GM12873 (cell line): Measurements from ENCODE around the gene CAPN15.

Source experiments
- TF ChIP-seq, protein P1 (sequence below): IDR thresholded peaks from 2 replicates; pipeline ENCODE4 v1.5.1; 2012; ENCODE audit warnings: low read depth, mild to moderate bottlenecking, moderate library complexity, low read length, control low read depth; ENCODE audit not compliant: insufficient read depth; ENCODE audit errors: missing control alignments

CAPN15 gene

DNA sequence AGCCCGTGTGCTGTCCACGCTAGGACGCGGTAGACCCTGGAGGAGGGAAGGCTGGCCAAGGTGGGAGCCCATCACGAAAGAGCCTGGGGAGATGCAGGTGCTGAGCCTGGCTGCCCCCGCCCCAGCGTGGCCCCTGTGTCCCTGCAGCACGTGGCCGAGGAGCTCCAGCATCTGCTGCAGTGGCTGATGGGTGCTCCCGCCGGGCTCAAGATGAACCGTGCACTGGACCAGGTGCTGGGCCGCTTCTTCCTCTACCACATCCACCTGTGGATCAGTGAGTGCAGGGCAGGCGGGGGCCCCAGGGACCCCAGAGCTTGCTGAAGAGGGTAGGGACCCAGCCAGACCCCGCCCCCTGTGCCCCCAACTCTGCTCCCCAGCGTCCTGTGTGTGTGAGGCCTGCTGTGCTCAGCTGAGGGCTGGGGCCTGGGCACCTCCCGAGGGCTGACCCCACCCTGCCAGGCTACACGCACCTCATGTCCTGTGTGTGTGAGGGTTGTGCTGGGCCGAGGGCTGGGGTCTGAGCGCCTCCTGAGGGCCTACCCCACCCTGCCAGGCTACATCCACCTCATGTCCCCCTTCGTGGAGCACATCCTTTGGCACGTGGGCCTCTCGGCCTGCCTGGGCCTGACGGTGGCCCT lies 50.8 kb downstream of the CAPN15 start:
- TF ChIP-seq, protein P1, sequence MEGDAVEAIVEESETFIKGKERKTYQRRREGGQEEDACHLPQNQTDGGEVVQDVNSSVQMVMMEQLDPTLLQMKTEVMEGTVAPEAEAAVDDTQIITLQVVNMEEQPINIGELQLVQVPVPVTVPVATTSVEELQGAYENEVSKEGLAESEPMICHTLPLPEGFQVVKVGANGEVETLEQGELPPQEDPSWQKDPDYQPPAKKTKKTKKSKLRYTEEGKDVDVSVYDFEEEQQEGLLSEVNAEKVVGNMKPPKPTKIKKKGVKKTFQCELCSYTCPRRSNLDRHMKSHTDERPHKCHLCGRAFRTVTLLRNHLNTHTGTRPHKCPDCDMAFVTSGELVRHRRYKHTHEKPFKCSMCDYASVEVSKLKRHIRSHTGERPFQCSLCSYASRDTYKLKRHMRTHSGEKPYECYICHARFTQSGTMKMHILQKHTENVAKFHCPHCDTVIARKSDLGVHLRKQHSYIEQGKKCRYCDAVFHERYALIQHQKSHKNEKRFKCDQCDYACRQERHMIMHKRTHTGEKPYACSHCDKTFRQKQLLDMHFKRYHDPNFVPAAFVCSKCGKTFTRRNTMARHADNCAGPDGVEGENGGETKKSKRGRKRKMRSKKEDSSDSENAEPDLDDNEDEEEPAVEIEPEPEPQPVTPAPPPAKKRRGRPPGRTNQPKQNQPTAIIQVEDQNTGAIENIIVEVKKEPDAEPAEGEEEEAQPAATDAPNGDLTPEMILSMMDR, result no peak

- TF ChIP-seq, protein P1, result peak; percentile 94
These were observed 51.4 kb downstream of the CAPN15 start for GRCh38 chr16:578870-579405.

DNA sequence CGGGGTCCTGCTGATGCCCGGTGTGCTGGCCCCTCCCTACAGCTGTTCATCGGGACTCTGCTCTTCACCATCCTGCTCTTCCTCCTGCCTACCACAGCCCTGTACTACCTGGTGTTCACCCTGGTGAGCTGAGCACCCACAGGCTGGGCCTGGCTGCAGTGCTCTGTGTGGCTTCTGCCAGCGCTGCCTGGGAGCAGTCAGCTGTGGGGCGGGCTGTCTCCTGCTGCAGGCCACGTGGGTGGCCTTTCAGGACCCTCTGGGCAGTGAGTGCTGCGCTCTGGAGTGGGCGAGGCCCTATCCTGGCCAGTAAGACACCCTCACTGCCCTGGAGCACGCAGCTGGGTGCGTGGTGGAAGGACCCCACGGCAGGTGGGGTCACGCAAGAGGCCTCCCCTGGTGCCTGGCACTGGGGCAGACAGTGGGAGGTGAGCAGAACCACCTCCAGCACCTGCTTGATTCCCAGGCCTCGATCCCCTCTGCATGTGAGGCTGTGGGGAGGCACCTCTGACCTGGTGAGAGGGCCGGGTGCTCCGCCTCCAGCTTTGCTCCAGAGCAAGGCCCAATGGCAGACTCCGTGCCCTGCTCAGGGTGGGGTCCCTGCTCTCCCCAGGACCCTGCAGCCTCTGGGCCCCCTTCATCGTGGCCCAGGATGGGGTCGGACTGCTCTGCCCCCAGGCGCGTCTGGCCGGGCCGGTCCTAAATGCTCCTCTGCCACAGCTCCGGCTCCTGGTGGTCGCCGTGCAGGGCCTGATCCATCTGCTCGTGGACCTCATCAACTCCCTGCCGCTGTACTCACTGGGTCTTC lies 52.8 kb downstream of the CAPN15 start:
- TF ChIP-seq, protein P1, result no peak

DNA sequence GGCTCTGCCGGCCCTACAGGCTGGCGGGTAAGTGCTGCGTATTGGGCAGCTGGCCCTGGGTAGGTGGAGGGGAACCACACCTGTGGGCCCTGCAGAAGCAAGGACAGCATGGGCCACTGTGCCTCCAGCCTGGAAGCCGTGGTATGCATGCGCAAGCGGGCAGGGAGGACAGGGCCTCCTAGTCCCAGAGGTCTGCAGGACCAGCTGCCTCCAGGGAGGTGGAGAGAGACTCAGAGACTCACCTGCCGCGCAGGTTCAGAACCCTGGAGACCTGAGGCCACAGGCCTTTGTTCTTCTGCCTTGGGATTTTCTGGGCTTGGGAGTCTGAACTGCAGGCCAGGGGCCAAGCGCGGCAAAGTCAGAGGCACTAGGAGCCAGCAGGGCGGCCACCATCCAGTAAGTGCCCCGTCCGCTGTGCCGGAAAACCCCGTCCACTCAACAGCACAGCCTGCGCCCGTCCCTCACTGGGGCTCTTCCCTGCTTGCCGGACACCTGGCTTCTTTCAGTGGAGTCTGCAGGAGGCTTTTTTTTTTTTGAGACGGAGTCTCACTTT lies 53.5 kb downstream of the CAPN15 start:
- TF ChIP-seq, protein P1, result no peak

DNA sequence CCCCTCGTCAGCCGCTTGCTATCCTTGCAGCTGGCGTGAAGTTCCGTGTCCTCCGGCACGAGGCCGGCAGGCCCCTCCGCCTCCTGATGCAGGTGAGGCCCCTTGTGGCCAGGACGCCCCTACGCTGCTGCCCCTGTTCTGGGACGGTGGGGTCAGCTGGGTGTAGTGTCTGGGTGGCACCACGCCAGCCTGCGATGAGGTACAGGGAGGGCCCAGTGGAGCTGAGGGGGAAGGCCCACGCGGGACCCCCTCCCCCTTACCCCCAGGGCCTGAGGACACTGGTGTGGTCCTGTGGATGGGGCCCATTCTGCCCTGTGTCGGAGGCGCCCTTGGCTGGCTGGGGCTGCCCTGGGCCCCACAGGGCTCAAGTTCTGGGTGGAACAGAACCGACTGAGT lies 54.7 kb downstream of the CAPN15 start:
- TF ChIP-seq, protein P1, result no peak

- TF ChIP-seq, protein P1, result no peak
These were observed 55.3 kb downstream of the CAPN15 start for GRCh38 chr16:582614-583331.

DNA sequence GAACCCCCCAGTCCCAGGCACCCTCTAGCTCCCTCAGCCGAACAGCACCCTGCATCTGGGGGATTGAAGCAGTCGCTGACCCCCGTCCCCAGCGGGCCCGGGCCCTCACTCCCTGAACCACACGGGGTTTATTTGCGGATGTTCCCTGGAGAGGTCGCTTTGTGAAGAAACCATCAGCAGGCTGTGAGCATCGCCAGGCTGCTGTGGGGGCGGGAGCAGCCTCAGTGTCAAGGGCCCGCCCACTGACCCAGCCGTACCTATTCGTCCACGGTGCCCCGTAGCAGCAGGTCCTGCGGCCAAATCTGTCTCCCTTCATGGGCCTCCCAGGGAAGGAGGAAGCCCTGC lies 55.9 kb downstream of the CAPN15 start:
- TF ChIP-seq, protein P1, result no peak
